Fibroblast of the aortic adventitia (primary cell): ENCODE data around the gene PLA2G4F. TPM values are rescaled to one million over a fixed set of nuclear protein-coding genes. Genes with fewer than 3 reads are reported as not detected.

Experiments used
- DNase-seq: peaks from one replicate; pipeline ENCODE4 v3.0.0-alpha.2; 2010; ENCODE audit warnings: low read depth
- H3K4me3 ChIP-seq: 2 replicates; pipeline ENCODE4 v1.5.1; 2011; ENCODE audit warnings: low read depth, mild to moderate bottlenecking, control low read depth, low read length, moderate library complexity
- total RNA-seq: library from RNA; depleted of rRNA; stranded (reverse); fragments of >200 nt; gene quantifications from 2 replicates; pipeline ENCODE4 v1.2.3, GENCODE V29; 2012; ENCODE audit warnings: low replicate concordance
- TF ChIP-seq, protein P1 (sequence below): IDR thresholded peaks from 2 replicates; pipeline ENCODE4 v1.5.1; 2011; ENCODE audit warnings: mild to moderate bottlenecking, low read length, control low read depth, inconsistent platforms; ENCODE audit not compliant: insufficient read depth

The PLA2G4F gene
- total RNA-seq, 1 donor: not detected

DNA sequence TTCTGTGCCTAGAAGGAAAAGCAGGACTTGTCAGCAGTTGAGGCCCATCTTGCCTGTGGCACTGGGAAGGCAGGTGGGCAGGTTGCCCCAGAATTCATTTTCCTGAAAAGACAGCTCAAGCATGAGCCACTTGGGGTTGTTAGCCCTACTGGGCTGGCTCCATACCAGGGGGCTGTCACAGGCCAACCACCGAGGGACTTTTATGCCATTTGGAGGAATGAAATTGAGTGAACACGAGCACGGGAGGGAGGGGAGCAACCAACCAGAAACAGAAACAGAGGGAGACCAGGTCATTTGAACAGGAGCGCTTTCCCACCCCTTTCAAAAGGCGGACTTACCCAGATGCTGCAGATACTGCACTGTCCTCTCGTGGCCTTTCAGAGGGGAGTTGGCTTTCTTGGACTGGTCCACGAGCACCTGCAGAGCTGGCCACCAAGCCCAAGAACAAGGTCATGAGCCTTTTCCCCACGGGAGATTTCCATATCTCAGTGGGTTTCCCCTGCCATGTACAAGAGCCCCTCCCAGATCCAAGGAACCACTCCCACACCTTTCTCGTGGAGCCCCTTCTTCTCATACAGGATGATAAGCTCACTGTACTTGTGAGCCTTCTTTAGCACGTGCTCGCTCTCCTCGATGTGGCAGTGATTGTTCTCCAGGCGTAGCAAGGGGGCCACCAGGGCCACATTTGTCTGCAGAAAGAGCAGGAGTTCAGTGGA, 9.9 kb upstream of the PLA2G4F start:
- no peak for DNase-seq
- H3K4me3 ChIP-seq: no peak overlapping the region
- TF ChIP-seq, protein P1, sequence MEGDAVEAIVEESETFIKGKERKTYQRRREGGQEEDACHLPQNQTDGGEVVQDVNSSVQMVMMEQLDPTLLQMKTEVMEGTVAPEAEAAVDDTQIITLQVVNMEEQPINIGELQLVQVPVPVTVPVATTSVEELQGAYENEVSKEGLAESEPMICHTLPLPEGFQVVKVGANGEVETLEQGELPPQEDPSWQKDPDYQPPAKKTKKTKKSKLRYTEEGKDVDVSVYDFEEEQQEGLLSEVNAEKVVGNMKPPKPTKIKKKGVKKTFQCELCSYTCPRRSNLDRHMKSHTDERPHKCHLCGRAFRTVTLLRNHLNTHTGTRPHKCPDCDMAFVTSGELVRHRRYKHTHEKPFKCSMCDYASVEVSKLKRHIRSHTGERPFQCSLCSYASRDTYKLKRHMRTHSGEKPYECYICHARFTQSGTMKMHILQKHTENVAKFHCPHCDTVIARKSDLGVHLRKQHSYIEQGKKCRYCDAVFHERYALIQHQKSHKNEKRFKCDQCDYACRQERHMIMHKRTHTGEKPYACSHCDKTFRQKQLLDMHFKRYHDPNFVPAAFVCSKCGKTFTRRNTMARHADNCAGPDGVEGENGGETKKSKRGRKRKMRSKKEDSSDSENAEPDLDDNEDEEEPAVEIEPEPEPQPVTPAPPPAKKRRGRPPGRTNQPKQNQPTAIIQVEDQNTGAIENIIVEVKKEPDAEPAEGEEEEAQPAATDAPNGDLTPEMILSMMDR: no peak

DNA sequence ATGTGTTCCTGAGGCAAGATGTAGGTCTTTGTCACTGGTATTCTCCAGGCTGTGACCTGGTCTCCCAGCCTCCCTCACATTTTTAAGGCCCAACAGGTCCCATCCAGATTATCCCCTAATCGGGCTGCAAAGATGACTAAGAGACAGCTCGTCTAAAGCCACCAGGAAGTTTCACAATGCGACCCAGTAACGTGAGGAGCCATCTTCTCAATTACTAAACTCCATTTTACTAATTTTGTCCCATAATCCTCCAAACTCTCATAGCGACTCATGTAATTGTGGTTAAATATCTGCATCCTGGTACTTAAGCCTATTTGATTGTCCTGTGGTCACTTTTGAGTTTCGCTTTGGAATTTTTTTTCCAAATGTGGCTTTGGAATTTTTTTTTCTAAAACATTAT, 8.7 kb upstream of the PLA2G4F start:
- DNase-seq: no peak
- no peak overlapping the region for H3K4me3 ChIP-seq
- TF ChIP-seq, protein P1: no peak

DNA sequence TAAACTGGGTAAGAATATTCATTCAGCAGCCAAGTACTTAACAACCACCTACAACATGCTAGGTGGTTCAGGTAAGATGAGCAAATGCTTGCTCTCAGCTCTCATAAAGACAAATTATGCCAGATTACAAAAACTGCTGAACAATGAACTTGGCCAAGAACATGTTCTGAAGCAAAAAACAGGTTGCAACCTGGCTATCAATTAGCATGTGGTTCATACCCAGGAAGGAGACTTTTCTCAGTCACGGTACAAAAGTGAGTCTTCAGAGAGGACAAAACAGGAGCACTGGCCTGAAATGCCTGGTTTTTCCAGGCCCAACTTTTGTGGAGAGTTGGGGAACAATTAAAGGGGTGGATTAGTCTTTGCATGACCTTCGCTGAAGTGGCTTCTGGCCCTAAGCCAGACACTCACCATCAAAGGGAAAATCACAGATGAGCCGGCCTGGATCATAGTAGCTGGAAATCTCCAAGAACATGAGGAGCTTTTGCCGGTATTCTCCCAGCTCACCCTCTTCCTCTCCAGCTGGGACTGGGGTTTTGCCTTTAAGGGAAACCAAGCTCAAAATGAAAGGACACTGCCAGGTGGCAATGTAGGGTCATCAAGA, 7.6 kb upstream of the PLA2G4F start:
- TF ChIP-seq, protein P1: no peak
- no peak overlapping the region for H3K4me3 ChIP-seq
- no peak for DNase-seq

DNA sequence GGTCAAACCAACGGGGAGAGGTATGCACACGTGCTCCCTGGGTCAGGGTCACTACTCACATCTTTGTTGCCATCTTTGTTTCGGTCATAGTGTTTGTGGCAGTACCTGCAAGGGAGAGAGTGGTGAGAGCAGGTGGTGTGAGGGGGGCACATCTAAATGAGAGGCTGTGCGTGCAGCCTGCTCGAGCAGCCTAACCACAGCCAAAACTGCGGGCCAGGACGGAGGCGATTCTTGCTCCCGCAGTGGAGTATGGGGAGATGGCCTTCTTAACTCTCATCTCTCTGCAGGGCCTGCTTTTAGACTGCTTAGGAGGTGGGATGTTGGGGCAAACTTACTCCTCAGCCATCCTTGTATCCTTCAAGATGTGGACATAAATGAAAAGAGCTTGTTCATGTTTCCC, 6.9 kb upstream of the PLA2G4F start:
- TF ChIP-seq, protein P1: no peak
- DNase-seq: no peak

DNA sequence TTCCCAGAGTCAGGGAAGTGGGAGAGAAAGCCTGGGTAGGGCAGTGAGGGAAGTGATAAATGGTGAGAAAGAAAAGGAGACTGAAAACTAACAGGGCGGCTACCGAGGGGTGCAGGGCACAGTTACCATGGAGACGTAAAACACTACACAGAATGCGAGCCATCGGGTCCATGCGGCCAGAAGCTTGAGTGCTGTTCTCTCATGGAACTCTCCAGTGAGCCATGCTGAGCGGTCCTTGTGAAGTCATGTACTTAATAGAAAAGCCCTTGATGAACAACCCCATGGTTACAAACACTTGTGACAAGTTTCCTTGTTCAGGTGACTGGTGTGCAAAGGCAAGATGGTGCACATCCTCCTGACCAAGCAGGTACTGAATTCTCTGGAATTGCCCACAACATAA, 3.7 kb upstream of the PLA2G4F start:
- no peak overlapping the region for H3K4me3 ChIP-seq
- no peak for DNase-seq
- TF ChIP-seq, protein P1: no peak

More for the DNA sequence above, 6.9 kb upstream of the PLA2G4F start:
- H3K4me3 ChIP-seq: no peak overlapping the region

DNA sequence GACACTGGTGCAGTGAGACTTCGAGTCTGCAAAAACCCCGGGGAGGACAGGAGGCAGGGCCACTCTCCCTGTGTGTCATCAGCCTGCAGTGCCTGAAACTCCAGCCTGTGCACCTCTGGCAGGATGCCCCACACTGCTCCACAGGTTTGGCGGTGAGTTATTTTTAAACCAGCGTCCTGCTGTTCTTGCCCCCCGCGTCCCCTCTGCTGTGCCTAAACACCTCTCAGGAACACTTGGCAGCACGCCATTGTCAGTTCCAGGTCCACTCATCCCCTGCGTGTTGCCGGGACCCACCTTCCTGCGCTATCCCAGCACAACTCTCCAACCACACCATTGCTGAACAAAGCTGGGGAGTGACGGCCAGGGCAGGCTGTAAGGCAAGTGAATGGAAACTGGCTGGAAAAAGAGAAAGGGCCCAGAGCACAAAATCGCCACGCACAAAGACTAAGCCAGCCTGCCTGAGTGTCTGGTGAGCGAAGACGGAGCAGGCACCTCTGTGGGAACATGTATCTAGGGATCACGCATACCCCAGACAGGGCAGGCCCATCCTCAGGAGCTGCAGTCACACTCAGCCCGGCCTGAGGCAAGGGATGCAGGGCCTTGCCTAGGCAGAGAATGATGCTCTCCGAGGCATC, 3.1 kb upstream of the PLA2G4F start:
- no peak for DNase-seq
- H3K4me3 ChIP-seq: no peak overlapping the region
- TF ChIP-seq, protein P1: no peak
